HEK293 (cell line): ENCODE measurements around the gene IL5RA.

Experiments used
- GLIS1 ChIP-seq: fragments of 450-650 bp; formaldehyde crosslinking; IDR thresholded peaks from 2 replicates; pipeline ENCODE4 v1.5.1; 2016; ENCODE audit warnings: missing biosample characterization, missing genetic modification characterization
- HIC1 ChIP-seq: fragments of 450-650 bp; formaldehyde crosslinking; IDR thresholded peaks from 2 replicates; pipeline ENCODE4 v1.5.1; 2016; ENCODE audit warnings: missing biosample characterization, missing genetic modification characterization
- KLF16 ChIP-seq: fragments of 450-650 bp; formaldehyde crosslinking; IDR thresholded peaks from 2 replicates; pipeline ENCODE4 v1.5.1; 2017; ENCODE audit warnings: missing biosample characterization, missing genetic modification characterization
- PRDM1 ChIP-seq: fragments of 450-650 bp; formaldehyde crosslinking; IDR thresholded peaks from 2 replicates; pipeline ENCODE4; 2016; ENCODE audit warnings: missing biosample characterization, missing genetic modification characterization
- SETDB1 ChIP-seq: IDR thresholded peaks from one replicate; pipeline ENCODE4 v1.6.1; 2017; ENCODE audit warnings: mild to moderate bottlenecking, low read length, moderate library complexity, mixed read lengths; ENCODE audit not compliant: insufficient read length
- SP2 ChIP-seq: fragments of 450-650 bp; formaldehyde crosslinking; IDR thresholded peaks from 2 replicates; pipeline ENCODE4 v1.5.1; 2016; ENCODE audit warnings: missing biosample characterization, missing genetic modification characterization
- ZBTB21 ChIP-seq: fragments of 450-650 bp; formaldehyde crosslinking; IDR thresholded peaks from 2 replicates; pipeline ENCODE4 v1.5.1; 2017; ENCODE audit warnings: missing biosample characterization, missing genetic modification characterization
- ZBTB44 ChIP-seq: fragments of 450-650 bp; IDR thresholded peaks from 2 replicates; pipeline ENCODE4 v1.5.1; 2018; ENCODE audit warnings: missing biosample characterization, mild to moderate bottlenecking, missing genetic modification characterization
- ZBTB6 ChIP-seq: fragments of 450-650 bp; formaldehyde crosslinking; IDR thresholded peaks from 2 replicates; pipeline ENCODE4 v1.5.1; 2017; ENCODE audit warnings: missing biosample characterization, missing genetic modification characterization
- ZFHX2 ChIP-seq: fragments of 450-650 bp; formaldehyde crosslinking; conservative IDR thresholded peaks from 2 replicates; pipeline ENCODE4 v1.5.1; 2016; ENCODE audit warnings: missing biosample characterization, missing genetic modification characterization
- ZNF112 ChIP-seq: fragments of 450-650 bp; formaldehyde crosslinking; IDR thresholded peaks from 2 replicates; pipeline ENCODE4 v1.5.0; 2017; ENCODE audit warnings: missing biosample characterization, missing genetic modification characterization
- ZNF174 ChIP-seq: fragments of 450-650 bp; formaldehyde crosslinking; IDR thresholded peaks from 2 replicates; pipeline ENCODE4 v1.5.0; 2017; ENCODE audit warnings: missing biosample characterization, mild to moderate bottlenecking, missing genetic modification characterization
- ZNF18 ChIP-seq: fragments of 450-650 bp; formaldehyde crosslinking; IDR thresholded peaks from 2 replicates; pipeline ENCODE4 v1.5.1; 2016; ENCODE audit warnings: missing biosample characterization, missing genetic modification characterization
- ZNF341 ChIP-seq: fragments of 450-650 bp; formaldehyde crosslinking; IDR thresholded peaks from 2 replicates; pipeline ENCODE4; 2016; ENCODE audit warnings: low read depth, missing biosample characterization, missing genetic modification characterization
- ZNF449 ChIP-seq: fragments of 450-650 bp; formaldehyde crosslinking; IDR thresholded peaks from 2 replicates; pipeline ENCODE4 v1.5.1; 2017; ENCODE audit warnings: missing biosample characterization, mild to moderate bottlenecking, missing genetic modification characterization, moderate library complexity
- ZNF501 ChIP-seq: fragments of 450-650 bp; formaldehyde crosslinking; IDR thresholded peaks from 2 replicates; pipeline ENCODE4 v1.5.1; 2016; ENCODE audit warnings: missing biosample characterization, missing genetic modification characterization
- ZNF560 ChIP-seq: fragments of 450-650 bp; formaldehyde crosslinking; IDR thresholded peaks from 2 replicates; pipeline ENCODE4 v1.5.1; 2017; ENCODE audit warnings: missing biosample characterization, missing genetic modification characterization, borderline replicate concordance
- ZNF645 ChIP-seq: fragments of 450-650 bp; formaldehyde crosslinking; IDR thresholded peaks from 2 replicates; pipeline ENCODE4; 2016; ENCODE audit warnings: missing biosample characterization, missing genetic modification characterization
- ZNF776 ChIP-seq: fragments of 450-650 bp; formaldehyde crosslinking; IDR thresholded peaks from 2 replicates; pipeline ENCODE4 v1.5.0; 2017; ENCODE audit warnings: missing biosample characterization, missing genetic modification characterization, borderline replicate concordance
- TF ChIP-seq, protein P1 (sequence below): fragments of 450-650 bp; formaldehyde crosslinking; IDR thresholded peaks from 2 replicates; pipeline ENCODE4 v1.5.1; 2016; ENCODE audit warnings: missing biosample characterization, missing genetic modification characterization
- TF ChIP-seq, protein P2 (sequence below): fragments of 450-650 bp; formaldehyde crosslinking; IDR thresholded peaks from 2 replicates; pipeline ENCODE4 v1.5.1; 2016; ENCODE audit warnings: missing biosample characterization, missing genetic modification characterization
- TF ChIP-seq, protein P3 (sequence below): fragments of 450-650 bp; formaldehyde crosslinking; IDR thresholded peaks from 2 replicates; pipeline ENCODE4 v1.5.1; 2016; ENCODE audit warnings: missing biosample characterization, missing genetic modification characterization

IL5RA gene

DNA sequence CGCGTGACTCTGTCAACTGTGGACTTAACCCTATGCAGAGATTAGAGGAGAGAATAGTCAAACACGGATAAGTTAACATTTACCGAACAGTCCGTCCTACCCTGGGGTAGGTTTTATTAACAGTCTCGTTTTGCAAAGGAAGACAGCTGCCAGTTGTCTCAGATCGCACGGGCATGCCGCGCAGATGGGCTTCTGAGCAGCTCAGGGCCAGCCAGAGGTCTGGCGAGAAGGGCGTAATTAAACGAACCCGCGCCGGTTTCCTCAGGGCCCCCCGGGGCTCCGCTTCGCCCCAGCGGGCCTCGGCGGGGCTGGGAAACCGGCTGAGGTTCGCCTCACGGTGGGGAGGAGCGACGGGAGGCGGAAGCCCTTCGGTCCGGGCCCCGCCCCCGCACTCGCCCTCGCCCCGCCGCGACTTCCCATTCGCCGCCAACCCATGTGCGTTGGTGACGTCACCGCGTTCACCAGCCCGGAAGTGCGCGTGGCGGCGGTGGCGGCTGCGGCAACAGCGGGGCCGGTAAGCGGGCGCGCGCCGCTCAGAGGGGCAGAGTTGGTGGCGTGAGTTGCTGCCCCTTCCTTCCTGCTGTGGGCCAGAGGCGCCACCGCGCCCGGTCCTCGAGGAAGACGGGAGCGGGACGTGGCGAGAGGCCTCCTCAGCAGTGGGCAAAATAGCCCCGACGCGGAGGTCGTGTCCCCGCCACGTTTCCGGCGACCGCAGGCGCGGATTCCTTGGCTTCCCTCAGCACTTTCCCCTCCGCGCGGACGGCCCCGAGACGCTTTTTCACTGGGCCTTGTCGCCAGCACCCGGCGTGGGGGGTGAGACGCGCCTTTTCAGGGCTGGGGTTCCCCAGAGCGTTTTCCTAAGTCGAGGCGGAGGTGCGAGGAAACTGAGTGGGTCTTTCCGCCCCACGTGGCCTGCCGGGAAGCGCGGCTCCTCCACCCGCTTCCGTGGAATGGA is 16.6 kb upstream of the IL5RA start, which contains the start of gene TRNT1 (continued):
- TF ChIP-seq ZBTB21 (tag by site-specific recombination) (peak; percentile 91), SETDB1 (no peak), ZNF174 (no peak), PRDM1 (tag by site-specific recombination) (peak; percentile 23; the same call in 1 of the 2 replicates), ZNF341 (tag by site-specific recombination) (peak; percentile 99), HIC1 (peak; percentile 75), KLF16 (peak; percentile 57; the same call in 1 of the 2 replicates), SP2 (tag by site-specific recombination) (peak; percentile 89), ZNF776 (no peak), ZBTB44 (tag by site-specific recombination) (no peak), ZNF501 (tag by site-specific recombination) (peak; percentile 90), ZBTB6 (tag by site-specific recombination) (no peak), ZNF449 (tag by site-specific recombination) (no peak), ZFHX2 (tag by site-specific recombination) (peak; percentile 81), ZNF560 (tag by site-specific recombination) (no peak), GLIS1 (tag by site-specific recombination) (peak; percentile 90), ZNF645 (tag by site-specific recombination) (no peak), ZNF18 (tag by site-specific recombination) (no peak), ZNF112 (tag by site-specific recombination) (no peak)
- TF ChIP-seq, protein P1, sequence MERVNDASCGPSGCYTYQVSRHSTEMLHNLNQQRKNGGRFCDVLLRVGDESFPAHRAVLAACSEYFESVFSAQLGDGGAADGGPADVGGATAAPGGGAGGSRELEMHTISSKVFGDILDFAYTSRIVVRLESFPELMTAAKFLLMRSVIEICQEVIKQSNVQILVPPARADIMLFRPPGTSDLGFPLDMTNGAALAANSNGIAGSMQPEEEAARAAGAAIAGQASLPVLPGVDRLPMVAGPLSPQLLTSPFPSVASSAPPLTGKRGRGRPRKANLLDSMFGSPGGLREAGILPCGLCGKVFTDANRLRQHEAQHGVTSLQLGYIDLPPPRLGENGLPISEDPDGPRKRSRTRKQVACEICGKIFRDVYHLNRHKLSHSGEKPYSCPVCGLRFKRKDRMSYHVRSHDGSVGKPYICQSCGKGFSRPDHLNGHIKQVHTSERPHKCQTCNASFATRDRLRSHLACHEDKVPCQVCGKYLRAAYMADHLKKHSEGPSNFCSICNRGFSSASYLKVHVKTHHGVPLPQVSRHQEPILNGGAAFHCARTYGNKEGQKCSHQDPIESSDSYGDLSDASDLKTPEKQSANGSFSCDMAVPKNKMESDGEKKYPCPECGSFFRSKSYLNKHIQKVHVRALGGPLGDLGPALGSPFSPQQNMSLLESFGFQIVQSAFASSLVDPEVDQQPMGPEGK (tag by site-specific recombination) = peak; percentile 91
- TF ChIP-seq, protein P2, sequence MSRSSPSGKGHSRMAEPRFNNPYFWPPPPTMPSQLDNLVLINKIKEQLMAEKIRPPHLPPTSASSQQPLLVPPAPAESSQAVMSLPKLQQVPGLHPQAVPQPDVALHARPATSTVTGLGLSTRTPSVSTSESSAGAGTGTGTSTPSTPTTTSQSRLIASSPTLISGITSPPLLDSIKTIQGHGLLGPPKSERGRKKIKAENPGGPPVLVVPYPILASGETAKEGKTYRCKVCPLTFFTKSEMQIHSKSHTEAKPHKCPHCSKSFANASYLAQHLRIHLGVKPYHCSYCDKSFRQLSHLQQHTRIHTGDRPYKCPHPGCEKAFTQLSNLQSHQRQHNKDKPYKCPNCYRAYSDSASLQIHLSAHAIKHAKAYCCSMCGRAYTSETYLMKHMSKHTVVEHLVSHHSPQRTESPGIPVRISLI = no peak
- TF ChIP-seq, protein P3, sequence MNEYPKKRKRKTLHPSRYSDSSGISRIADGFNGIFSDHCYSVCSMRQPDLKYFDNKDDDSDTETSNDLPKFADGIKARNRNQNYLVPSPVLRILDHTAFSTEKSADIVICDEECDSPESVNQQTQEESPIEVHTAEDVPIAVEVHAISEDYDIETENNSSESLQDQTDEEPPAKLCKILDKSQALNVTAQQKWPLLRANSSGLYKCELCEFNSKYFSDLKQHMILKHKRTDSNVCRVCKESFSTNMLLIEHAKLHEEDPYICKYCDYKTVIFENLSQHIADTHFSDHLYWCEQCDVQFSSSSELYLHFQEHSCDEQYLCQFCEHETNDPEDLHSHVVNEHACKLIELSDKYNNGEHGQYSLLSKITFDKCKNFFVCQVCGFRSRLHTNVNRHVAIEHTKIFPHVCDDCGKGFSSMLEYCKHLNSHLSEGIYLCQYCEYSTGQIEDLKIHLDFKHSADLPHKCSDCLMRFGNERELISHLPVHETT (tag by site-specific recombination) = no peak; the same call in 1 of the 2 replicates
